ENCODE results near the gene CYP2R1. TPM values are rescaled to one million over a fixed set of nuclear protein-coding genes. Genes with fewer than 3 reads are reported as not detected.

Gene CYP2R1, protein sequence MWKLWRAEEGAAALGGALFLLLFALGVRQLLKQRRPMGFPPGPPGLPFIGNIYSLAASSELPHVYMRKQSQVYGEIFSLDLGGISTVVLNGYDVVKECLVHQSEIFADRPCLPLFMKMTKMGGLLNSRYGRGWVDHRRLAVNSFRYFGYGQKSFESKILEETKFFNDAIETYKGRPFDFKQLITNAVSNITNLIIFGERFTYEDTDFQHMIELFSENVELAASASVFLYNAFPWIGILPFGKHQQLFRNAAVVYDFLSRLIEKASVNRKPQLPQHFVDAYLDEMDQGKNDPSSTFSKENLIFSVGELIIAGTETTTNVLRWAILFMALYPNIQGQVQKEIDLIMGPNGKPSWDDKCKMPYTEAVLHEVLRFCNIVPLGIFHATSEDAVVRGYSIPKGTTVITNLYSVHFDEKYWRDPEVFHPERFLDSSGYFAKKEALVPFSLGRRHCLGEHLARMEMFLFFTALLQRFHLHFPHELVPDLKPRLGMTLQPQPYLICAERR
- total RNA-seq: 10 to 100 TPM; 11.7 to 16.6 TPM

DNA sequence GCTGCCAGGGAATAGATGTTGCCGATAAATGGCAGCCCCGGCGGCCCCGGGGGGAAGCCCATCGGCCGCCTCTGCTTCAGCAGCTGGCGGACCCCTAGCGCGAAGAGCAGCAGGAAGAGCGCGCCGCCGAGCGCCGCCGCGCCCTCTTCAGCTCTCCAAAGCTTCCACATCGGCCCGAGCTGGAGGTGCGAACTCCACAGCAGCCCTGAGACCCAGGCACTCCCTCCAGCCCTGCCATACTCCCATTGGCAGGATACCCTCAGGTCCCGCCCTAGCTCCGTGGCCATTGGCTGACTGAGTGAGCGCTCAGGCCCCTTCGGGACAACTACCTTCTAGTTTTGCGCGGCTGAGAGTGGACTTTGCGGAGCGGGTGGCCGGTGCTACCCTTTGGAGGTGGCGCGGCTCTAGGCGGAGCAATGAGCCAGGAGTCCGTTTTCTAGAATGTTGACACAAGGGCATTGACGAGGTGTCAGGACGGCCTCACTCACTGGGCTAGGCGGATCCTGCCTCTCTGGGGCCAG, at the start of gene CYP2R1:
CYP2R1 (minus strand) TSS at position 196 of the 521 bp plus-strand sequence; CDS start at position 170, 26 bp downstream.
- Mint-ChIP-seq H3K4me1 (peaks cover 49% of the 10 kb centered on the region), H3K9me3 (ENCODE audit: low read depth) (no peaks in the 10 kb centered on the region), H3K36me3 (peaks cover 13% of the 10 kb centered on the region), H3K27me3 (no peaks in the 10 kb centered on the region), H3K4me3 (peak within 1 kb of the TSS; percentile 92), H3K27ac (peak within 1 kb of the TSS; percentile 93)
- ATAC-seq: peak; percentile 95
- CTCF ChIA-PET: interaction anchor here (0.8 to 4.9 kb wide), 16 partner anchors 8 to 434 kb away, joined by 3 to 106 read pairs (median 6); partner anchors contain the start of gene PSMA1
- peak; percentile 97 for DNase-seq

DNA sequence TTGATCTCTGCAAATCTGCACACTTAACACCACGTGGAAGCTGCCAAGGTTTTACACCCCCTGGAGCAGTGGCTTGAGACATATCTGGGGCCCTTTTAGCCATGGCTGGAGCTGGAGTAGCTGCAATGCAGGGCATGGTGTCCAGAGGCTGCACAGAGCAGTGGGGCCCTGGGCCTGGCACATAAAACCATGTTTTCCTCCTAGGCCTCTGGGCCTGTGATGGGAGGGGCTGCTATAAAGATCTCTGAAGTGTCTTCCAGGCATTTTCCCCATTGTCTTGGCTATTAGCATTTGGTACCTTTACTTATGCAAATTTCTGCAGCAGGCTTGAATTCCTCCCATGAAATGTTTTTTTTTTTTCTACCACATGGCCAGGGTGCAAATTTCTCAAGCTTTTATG, 46.9 kb upstream of the CYP2R1 start:
- no peak for DNase-seq
- ATAC-seq: no peak
- Mint-ChIP-seq H3K4me3 (no peak overlapping the region), H3K9me3 (ENCODE audit: low read depth) (no peaks in the 10 kb centered on the region), H3K27ac (no peak overlapping the region), H3K27me3 (no peaks in the 10 kb centered on the region), H3K36me3 (peaks cover 13% of the 10 kb centered on the region), H3K4me1 (no peaks in the 10 kb centered on the region)
- CTCF ChIA-PET: interaction anchor here (0.7 kb wide), 1 partner anchor 567 kb away, joined by 3 read pairs; no protein-coding TSS in a partner anchor

DNA sequence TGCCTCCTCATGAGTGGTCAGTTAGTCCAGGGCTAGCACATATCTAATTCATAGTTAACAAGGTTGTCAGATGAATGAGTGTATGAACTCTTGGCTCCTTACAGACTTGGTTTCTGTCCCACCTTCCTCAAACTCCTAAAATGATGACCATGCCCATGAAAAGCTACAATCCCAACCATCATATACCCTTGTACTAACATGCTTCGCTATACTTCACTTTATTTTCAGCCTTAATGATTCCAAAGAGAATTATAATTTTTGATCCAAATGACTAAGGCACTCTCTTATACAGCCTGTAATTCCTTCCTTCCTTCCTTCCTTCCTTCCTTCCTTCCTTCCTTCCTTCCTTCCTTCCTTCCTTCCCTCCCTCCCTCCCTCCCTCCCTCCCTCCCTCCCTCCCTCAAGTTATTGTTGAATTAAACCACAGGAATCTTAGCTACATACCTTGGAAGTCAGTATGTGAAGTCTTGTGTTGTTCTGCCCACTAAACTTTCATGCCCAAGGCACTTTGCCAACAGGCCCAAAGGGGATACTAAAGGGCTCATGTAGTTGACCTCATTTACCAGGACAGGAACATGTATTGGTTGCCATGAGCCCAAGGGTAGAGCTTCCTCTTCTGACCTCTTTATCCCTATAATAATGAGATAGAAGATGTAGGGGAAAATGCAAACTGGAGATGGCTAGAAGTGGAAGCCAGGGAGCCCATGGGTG, 42.8 kb upstream of the CYP2R1 start:
- H3K27me3 Mint-ChIP-seq: no peaks in the 10 kb centered on the region
- ATAC-seq (no peak), DNase-seq (no peak)
- H3K9me3 Mint-ChIP-seq (ENCODE audit: low read depth): no peaks in the 10 kb centered on the region
- H3K4me3 Mint-ChIP-seq: no peak overlapping the region
- H3K27ac Mint-ChIP-seq: no peak overlapping the region
- CTCF ChIA-PET: no interaction called here
- peaks cover 13% of the 10 kb centered on the region for H3K36me3 Mint-ChIP-seq
- H3K4me1 Mint-ChIP-seq: no peaks in the 10 kb centered on the region

DNA sequence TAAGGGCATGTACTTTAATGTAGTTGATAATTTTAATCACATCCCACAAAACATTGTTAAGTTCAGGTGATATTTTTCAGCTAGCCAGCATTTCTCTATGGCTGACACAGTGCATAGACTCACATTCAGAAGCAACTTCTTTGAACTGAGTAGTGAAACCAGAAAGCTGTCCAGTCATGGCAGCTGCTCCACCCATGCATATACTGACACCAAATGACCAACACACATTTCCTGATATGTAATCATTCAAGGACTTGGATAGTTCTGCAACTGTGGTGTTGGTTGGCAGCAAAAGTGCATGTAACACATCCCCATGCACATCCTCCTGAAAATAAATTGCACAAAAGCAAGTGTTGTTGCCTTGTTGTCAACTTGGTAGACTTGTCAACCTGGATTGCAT, 40.4 kb upstream of the CYP2R1 start:
- Mint-ChIP-seq H3K27me3 (no peaks in the 10 kb centered on the region), H3K4me3 (no peak overlapping the region), H3K36me3 (peaks cover 7% of the 10 kb centered on the region), H3K27ac (no peak overlapping the region), H3K9me3 (ENCODE audit: low read depth) (no peaks in the 10 kb centered on the region), H3K4me1 (no peaks in the 10 kb centered on the region)
- CTCF ChIA-PET: interaction anchor here (0.6 to 0.7 kb wide), 2 partner anchors 24 to 142 kb away, joined by 3 read pairs; no protein-coding TSS in a partner anchor
- ATAC-seq: no peak
- DNase-seq: no peak

DNA sequence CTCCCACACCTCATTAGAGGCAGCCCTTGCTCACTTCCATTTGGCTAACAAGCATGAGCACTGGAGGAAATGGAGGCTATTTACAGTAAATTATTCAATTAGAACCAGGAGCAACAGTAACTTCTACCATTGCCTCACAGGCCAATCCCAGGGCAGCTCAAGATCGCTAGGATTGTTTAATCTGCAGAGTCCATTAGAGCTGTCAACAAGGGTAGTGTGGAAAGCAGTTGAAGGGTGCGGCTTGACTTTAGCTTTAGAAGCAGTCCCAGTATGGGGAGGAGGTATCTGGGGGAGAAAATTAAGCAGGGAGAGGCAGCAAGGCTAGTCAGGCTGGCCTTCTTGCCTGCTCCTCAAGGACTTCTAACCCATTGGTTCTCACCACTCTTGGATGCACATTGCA, 38.3 kb upstream of the CYP2R1 start:
- DNase-seq: no peak
- CTCF ChIA-PET: no interaction called here
- H3K9me3 Mint-ChIP-seq (ENCODE audit: low read depth): no peaks in the 10 kb centered on the region
- no peaks in the 10 kb centered on the region for H3K27me3 Mint-ChIP-seq
- peaks cover 9% of the 10 kb centered on the region for H3K36me3 Mint-ChIP-seq
- no peak for ATAC-seq
- H3K4me1 Mint-ChIP-seq: no peaks in the 10 kb centered on the region
- no peak overlapping the region for H3K4me3 Mint-ChIP-seq
- H3K27ac Mint-ChIP-seq: no peak overlapping the region

DNA sequence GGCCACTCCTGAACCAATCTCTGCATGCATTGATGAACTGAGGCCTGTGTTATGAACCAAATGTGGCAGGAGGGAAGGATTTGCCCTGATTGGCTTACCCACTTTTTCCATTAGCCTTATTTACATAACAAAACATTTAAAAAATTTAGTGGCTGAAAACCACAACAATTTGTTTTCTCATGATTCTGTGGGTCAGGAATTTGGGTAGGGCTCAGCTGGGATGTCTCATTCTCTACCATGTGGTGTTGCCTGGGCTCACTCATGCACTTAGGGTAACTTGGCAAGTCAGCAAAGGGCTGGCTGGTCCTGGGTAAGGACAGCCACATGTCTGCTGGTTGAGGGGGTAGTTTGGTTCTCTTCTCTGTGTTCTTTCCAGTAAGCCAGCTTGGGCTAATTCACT, 35.1 kb upstream of the CYP2R1 start:
- CTCF ChIA-PET: interaction anchor here (1.5 kb wide), 1 partner anchor 19 kb away, joined by 4 read pairs; no protein-coding TSS in a partner anchor
- Mint-ChIP-seq H3K36me3 (peaks cover 9% of the 10 kb centered on the region), H3K9me3 (ENCODE audit: low read depth) (no peaks in the 10 kb centered on the region), H3K4me3 (no peak overlapping the region), H3K4me1 (no peaks in the 10 kb centered on the region), H3K27me3 (no peaks in the 10 kb centered on the region), H3K27ac (no peak overlapping the region)
- DNase-seq: no peak
- no peak for ATAC-seq

DNA sequence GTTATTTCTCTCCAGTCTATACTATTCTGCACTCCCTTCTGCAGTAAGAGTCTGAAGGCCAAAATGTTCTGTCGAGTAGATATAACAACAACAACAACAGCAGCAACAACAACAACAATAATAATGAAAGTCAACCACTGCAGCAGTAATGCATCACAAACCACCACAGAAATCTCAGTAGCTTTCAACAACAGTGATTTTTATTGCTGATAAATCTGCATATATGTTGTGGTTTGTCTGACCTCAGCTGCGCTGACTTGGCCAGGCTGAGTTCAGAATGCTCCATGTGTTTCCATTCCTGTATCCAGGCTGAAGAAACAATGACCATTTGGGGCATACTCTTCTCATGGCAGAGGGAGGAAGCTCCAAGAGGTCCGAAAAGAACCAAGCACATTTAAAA, 32.3 kb upstream of the CYP2R1 start:
- DNase-seq (no peak), ATAC-seq (no peak)
- Mint-ChIP-seq H3K27ac (no peak overlapping the region), H3K4me1 (no peaks in the 10 kb centered on the region), H3K27me3 (no peaks in the 10 kb centered on the region), H3K9me3 (ENCODE audit: low read depth) (no peaks in the 10 kb centered on the region), H3K4me3 (no peak overlapping the region), H3K36me3 (peaks cover 7% of the 10 kb centered on the region)
- CTCF ChIA-PET: interaction anchor here (1.2 to 1.6 kb wide), 3 partner anchors 9 to 16 kb away, joined by 3 to 10 read pairs (median 4); no protein-coding TSS in a partner anchor

DNA sequence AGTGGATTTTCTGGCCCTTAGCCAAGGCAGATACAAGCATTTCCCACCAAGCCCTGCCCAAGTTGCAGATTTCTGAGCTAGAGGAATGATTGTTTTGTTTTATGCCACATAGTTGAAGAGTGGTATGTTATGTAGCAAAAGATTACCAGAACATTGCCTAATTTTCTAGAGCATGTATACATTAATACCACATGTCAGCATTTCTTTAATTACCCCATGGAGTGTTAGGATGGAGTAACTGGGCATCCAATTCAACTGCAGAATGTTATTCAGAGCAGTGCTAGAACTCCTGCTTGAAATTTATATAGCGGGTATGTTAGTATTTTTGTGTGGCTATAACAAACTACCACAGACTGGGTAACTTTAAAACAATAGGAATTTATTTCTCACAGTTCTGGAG, 24.4 kb upstream of the CYP2R1 start:
- peaks cover 14% of the 10 kb centered on the region for H3K36me3 Mint-ChIP-seq
- no peak for ATAC-seq
- no peak for DNase-seq
- H3K9me3 Mint-ChIP-seq (ENCODE audit: low read depth): no peaks in the 10 kb centered on the region
- H3K27me3 Mint-ChIP-seq: no peaks in the 10 kb centered on the region
- CTCF ChIA-PET: interaction anchor here (2.4 kb wide), 1 partner anchor 159 kb away, joined by 9 read pairs; no protein-coding TSS in a partner anchor
- H3K4me1 Mint-ChIP-seq: no peaks in the 10 kb centered on the region
- H3K4me3 Mint-ChIP-seq: no peak overlapping the region
- H3K27ac Mint-ChIP-seq: no peak overlapping the region

DNA sequence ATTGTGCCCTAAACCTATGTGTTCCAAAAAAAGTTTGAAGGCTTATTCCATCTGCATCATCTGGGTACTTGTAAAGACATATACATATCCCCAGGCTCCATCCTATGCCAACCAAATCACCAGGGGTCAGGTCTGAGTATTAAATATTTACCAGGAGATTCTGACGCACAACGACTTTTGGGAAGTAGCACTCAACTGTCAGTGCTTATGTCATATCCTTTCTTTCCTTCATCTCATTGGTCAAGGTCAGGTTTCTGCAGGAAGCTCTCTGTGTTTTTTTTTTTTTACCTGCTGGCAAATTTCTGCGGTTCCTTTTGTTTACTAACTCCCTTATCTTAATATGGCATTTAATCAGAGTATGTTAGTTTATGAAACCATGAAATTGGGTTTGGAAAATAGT, 22.5 kb upstream of the CYP2R1 start:
- DNase-seq (no peak), ATAC-seq (no peak)
- H3K4me1 Mint-ChIP-seq: no peaks in the 10 kb centered on the region
- H3K27me3 Mint-ChIP-seq: no peaks in the 10 kb centered on the region
- H3K4me3 Mint-ChIP-seq: no peak overlapping the region
- no peak overlapping the region for H3K27ac Mint-ChIP-seq
- CTCF ChIA-PET: interaction anchor here (0.7 to 2.4 kb wide), 5 partner anchors 8 to 160 kb away, joined by 3 to 9 read pairs (median 3); no protein-coding TSS in a partner anchor
- H3K9me3 Mint-ChIP-seq (ENCODE audit: low read depth): no peaks in the 10 kb centered on the region
- H3K36me3 Mint-ChIP-seq: peaks cover 14% of the 10 kb centered on the region

DNA sequence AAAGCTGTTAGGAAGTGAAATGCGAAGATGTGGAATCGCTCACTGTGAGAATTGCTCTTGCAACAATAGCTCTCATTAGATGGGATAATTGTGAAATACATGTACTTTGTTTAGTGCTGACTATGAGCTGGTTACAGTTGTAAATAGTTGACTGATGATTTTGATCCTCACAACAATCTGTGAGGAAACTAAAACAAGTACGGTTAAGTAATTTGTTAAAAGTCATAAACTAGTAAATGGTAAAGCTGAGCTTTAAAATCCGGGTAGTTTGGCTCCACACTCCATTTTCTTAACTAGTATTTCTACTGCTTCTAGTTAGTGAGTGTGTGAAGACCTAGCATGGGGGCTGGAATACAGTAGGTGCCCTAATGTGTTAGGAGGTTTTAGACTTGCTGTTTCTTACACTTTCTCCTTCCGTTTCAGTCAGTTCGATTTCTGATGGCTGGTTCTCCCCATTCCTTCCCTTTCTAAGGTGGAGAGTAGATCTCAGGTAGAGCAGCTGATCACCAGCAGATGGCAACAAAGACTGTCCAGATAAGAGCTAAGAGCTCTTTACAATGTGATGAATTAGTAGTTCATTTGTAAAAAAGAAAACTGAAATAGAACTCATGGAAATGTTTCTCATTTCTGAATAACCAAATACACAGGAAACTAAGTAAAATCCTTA, 16.3 kb upstream of the CYP2R1 start:
- H3K4me1 Mint-ChIP-seq: peaks cover 48% of the 10 kb centered on the region
- H3K36me3 Mint-ChIP-seq: peaks cover 1% of the 10 kb centered on the region
- ATAC-seq: no peak
- no peak overlapping the region for H3K4me3 Mint-ChIP-seq
- peak overlapping the region; percentile 61 for H3K27ac Mint-ChIP-seq
- H3K9me3 Mint-ChIP-seq (ENCODE audit: low read depth): no peaks in the 10 kb centered on the region
- peak; percentile 60 for DNase-seq
- H3K27me3 Mint-ChIP-seq: no peaks in the 10 kb centered on the region
- CTCF ChIA-PET: interaction anchor here (0.6 to 6.8 kb wide), 78 partner anchors 10 to 939 kb away, joined by 3 to 187 read pairs (median 5); partner anchors contain the start of genes CALCB, COPB1, CYP2R1 and PDE3B

DNA sequence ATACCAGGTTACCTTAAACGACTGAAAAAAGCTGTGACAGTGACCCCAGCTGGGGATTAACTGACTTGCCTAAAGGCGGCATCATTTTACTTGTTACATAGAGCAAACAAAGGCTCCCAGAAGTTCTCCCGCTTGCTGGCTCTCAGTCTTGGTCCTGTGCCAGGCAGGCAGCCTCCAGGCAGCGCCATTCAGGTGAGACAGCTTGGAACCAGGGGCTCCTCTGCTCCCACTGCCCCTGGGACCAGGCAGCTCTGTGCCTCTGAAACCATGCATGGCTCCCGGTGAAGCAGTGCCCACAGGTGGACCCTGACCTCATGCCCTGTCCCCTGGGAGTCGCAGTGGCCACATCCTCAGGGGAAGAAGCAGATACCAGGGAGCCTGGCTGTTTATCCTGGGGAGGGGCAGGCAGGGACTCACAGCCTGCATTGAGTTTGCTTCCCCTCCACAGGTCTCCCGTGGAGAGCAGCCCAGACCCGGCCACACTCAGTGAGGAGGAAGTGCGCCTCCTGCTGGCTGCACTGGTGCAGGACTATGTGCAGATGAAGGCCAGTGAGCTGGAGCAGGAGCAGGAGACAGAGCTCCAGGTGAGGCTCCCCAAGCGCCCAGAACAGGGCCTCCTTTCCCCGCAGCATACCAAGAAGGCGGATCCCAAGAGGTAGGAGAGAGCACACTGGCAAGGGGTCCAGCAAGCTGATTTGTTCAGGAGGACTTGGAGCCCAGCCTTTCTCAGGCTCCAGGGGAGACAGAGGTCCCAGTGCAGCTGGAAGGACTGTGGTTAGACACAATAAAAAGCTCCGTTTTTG, 15.6 kb upstream of the CYP2R1 start:
- H3K27ac Mint-ChIP-seq: peak overlapping the region; percentile 69
- no peak overlapping the region for H3K4me3 Mint-ChIP-seq
- CTCF ChIA-PET: interaction anchor here (0.6 to 6.8 kb wide), 82 partner anchors 9 to 986 kb away, joined by 3 to 187 read pairs (median 5); partner anchors contain the start of genes CALCB, COPB1, CYP2R1 and PDE3B
- H3K4me1 Mint-ChIP-seq: peaks cover 50% of the 10 kb centered on the region
- H3K27me3 Mint-ChIP-seq: no peaks in the 10 kb centered on the region
- peak; percentile 58 for ATAC-seq
- DNase-seq: peak; percentile 89
- no peaks in the 10 kb centered on the region for H3K9me3 Mint-ChIP-seq (ENCODE audit: low read depth)
- H3K36me3 Mint-ChIP-seq: peaks cover 1% of the 10 kb centered on the region

DNA sequence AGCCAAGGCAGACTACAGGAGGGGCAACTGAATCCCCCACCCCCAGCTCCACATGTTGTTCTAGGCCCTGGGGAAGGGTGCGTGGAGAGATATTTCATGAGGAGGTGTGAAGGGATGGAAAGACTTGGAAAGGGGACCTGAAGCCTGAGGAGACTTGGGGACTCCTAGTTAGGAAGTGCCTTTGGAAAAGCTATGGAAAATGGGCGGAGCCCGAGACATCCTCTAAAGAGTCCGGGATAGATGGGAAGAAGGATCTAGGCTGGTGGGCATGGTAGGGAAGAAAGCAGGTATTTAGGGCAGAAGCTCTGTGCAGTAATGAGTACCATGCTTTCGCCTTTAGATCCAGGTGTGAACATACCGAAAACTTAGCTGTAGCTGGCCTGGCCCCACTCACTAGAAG, 15.0 kb upstream of the CYP2R1 start:
- peak overlapping the region; percentile 18 for H3K27ac Mint-ChIP-seq
- ATAC-seq (no peak), DNase-seq (no peak)
- no peak overlapping the region for H3K4me3 Mint-ChIP-seq
- no peaks in the 10 kb centered on the region for H3K9me3 Mint-ChIP-seq (ENCODE audit: low read depth)
- H3K4me1 Mint-ChIP-seq: peaks cover 51% of the 10 kb centered on the region
- H3K27me3 Mint-ChIP-seq: no peaks in the 10 kb centered on the region
- peaks cover 1% of the 10 kb centered on the region for H3K36me3 Mint-ChIP-seq
- CTCF ChIA-PET: interaction anchor here (0.6 to 6.8 kb wide), 50 partner anchors 9 to 986 kb away, joined by 3 to 187 read pairs (median 8); partner anchors contain the start of genes CALCB, COPB1, CYP2R1 and PDE3B
